ENCODE measurements around the gene TIMP3.

TIMP3 gene

GRCh38 chr22:32882360-32882755, 80.9 kb downstream of the TIMP3 start:
- no peak for DNase-seq (ENCODE audit: low read depth)
- H3K4me3 ChIP-seq (ENCODE audit: low read depth, low read length): no peak overlapping the region

GRCh38 chr22:32882774-32883530, 81.4 kb downstream of the TIMP3 start:
- TF ChIP-seq, protein P1, sequence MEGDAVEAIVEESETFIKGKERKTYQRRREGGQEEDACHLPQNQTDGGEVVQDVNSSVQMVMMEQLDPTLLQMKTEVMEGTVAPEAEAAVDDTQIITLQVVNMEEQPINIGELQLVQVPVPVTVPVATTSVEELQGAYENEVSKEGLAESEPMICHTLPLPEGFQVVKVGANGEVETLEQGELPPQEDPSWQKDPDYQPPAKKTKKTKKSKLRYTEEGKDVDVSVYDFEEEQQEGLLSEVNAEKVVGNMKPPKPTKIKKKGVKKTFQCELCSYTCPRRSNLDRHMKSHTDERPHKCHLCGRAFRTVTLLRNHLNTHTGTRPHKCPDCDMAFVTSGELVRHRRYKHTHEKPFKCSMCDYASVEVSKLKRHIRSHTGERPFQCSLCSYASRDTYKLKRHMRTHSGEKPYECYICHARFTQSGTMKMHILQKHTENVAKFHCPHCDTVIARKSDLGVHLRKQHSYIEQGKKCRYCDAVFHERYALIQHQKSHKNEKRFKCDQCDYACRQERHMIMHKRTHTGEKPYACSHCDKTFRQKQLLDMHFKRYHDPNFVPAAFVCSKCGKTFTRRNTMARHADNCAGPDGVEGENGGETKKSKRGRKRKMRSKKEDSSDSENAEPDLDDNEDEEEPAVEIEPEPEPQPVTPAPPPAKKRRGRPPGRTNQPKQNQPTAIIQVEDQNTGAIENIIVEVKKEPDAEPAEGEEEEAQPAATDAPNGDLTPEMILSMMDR (IDR thresholded peaks at IDR 0.05; ENCODE audit: low read depth, low read length): no peak
- no peak for TF ChIP-seq POLR2A (IDR thresholded peaks at IDR 0.05; ENCODE audit: extremely low read depth, insufficient read length)
- TF ChIP-seq MYC (IDR thresholded peaks at IDR 0.05; ENCODE audit: low read depth, low read length): no peak
- H3K4me3 ChIP-seq (ENCODE audit: low read depth, low read length): no peak overlapping the region
- no peak for DNase-seq (ENCODE audit: low read depth)

More at GRCh38 chr22:32882360-32882755, 80.9 kb downstream of the TIMP3 start:
- no peak for TF ChIP-seq MAX (IDR thresholded peaks at IDR 0.05; ENCODE audit: low read depth, low read length)
- TF ChIP-seq, protein P1 (IDR thresholded peaks at IDR 0.05; ENCODE audit: low read depth, low read length): no peak
- TF ChIP-seq MYC (IDR thresholded peaks at IDR 0.05; ENCODE audit: low read depth, low read length): no peak
- TF ChIP-seq POLR2A (IDR thresholded peaks at IDR 0.05; ENCODE audit: extremely low read depth, insufficient read length): no peak

- TF ChIP-seq POLR2A (IDR thresholded peaks at IDR 0.05; ENCODE audit: extremely low read depth, insufficient read length) (no peak), MAX (IDR thresholded peaks at IDR 0.05; ENCODE audit: low read depth, low read length) (no peak), MYC (IDR thresholded peaks at IDR 0.05; ENCODE audit: low read depth, low read length) (no peak)
- TF ChIP-seq, protein P1 (IDR thresholded peaks at IDR 0.05; ENCODE audit: low read depth, low read length): no peak
- no peak overlapping the region for H3K4me3 ChIP-seq (ENCODE audit: low read depth, low read length)
- no peak for DNase-seq (ENCODE audit: low read depth)
Observed at GRCh38 chr22:32887324-32887980, 85.9 kb downstream of the TIMP3 start.

- no peak for DNase-seq (ENCODE audit: low read depth)
- H3K4me3 ChIP-seq (ENCODE audit: low read depth, low read length): no peak overlapping the region
- TF ChIP-seq POLR2A (IDR thresholded peaks at IDR 0.05; ENCODE audit: extremely low read depth, insufficient read length) (no peak), MAX (IDR thresholded peaks at IDR 0.05; ENCODE audit: low read depth, low read length) (no peak), MYC (IDR thresholded peaks at IDR 0.05; ENCODE audit: low read depth, low read length) (no peak)
- TF ChIP-seq, protein P1 (IDR thresholded peaks at IDR 0.05; ENCODE audit: low read depth, low read length): no peak
Observed at GRCh38 chr22:32888976-32889375, 87.5 kb downstream of the TIMP3 start.

- H3K4me3 ChIP-seq (ENCODE audit: low read depth, low read length): no peak overlapping the region
- DNase-seq (ENCODE audit: low read depth): no peak
- TF ChIP-seq POLR2A (IDR thresholded peaks at IDR 0.05; ENCODE audit: extremely low read depth, insufficient read length) (no peak), MAX (IDR thresholded peaks at IDR 0.05; ENCODE audit: low read depth, low read length) (no peak), MYC (IDR thresholded peaks at IDR 0.05; ENCODE audit: low read depth, low read length) (no peak)
- TF ChIP-seq, protein P1 (IDR thresholded peaks at IDR 0.05; ENCODE audit: low read depth, low read length): no peak
Observed at GRCh38 chr22:32896891-32897290, 95.4 kb downstream of the TIMP3 start.

Data from NB4 (cell line).